ENCODE measurements around the gene DNAJB13.

DNA sequence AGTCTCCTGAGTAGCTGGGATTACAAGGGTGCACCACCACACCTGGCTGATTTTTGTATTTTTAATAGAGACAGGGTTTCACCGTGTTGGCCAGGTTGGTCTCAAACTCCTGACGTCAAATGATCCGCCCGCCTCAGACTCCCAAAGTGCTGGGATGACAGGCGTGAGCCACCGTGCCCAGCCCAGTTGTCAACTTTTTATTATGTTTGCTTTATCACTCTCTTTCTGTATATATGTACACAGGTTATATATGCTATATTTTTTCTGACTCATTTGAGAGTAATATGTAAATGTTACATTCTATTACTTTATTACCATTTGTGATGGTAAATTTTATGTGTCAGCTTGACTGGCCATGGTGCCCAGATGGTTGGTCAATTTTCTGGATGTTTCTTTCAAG lies 18.9 kb upstream of the DNAJB13 start:
- TF ChIP-seq ARNTL (CRISPR knock-in tag; IDR thresholded peaks at IDR 0.05; ENCODE audit: borderline replicate concordance, low read depth) (no peak), ZFP3 (CRISPR knock-in tag; IDR thresholded peaks at IDR 0.05) (no peak), TOX (CRISPR knock-in tag; IDR thresholded peaks at IDR 0.05; ENCODE audit: borderline replicate concordance) (no peak), PATZ1 (CRISPR knock-in tag; IDR thresholded peaks at IDR 0.05; ENCODE audit: borderline replicate concordance) (no peak), CSDC2 (CRISPR knock-in tag; IDR thresholded peaks at IDR 0.05) (no peak), ZFP30 (CRISPR knock-in tag; IDR thresholded peaks at IDR 0.05) (no peak), RARB (CRISPR knock-in tag; IDR thresholded peaks at IDR 0.05) (no peak), SNAI2 (CRISPR knock-in tag; IDR thresholded peaks at IDR 0.05) (no peak), ISL1 (CRISPR knock-in tag; IDR thresholded peaks at IDR 0.05) (no peak), ESRRG (CRISPR knock-in tag; IDR thresholded peaks at IDR 0.05) (no peak), CREB5 (CRISPR knock-in tag; IDR thresholded peaks at IDR 0.05; ENCODE audit: low read depth) (no peak)
- TF ChIP-seq, protein P1, sequence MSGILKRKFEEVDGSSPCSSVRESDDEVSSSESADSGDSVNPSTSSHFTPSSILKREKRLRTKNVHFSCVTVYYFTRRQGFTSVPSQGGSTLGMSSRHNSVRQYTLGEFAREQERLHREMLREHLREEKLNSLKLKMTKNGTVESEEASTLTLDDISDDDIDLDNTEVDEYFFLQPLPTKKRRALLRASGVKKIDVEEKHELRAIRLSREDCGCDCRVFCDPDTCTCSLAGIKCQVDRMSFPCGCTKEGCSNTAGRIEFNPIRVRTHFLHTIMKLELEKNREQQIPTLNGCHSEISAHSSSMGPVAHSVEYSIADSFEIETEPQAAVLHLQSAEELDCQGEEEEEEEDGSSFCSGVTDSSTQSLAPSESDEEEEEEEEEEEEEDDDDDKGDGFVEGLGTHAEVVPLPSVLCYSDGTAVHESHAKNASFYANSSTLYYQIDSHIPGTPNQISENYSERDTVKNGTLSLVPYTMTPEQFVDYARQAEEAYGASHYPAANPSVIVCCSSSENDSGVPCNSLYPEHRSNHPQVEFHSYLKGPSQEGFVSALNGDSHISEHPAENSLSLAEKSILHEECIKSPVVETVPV (CRISPR knock-in tag; IDR thresholded peaks at IDR 0.05), result no peak

All from SK-N-SH treated with all-trans-retinoic acid at 6 μM for 48 hours (cell line).